H1 (cell line): ENCODE results near the gene HMX1.

ENCODE experiments used
- CTCF ChIP-seq, 3 experiments: IDR thresholded peaks; 1 replicate in 2 of 3; 2 replicates in 1 of 3; pipeline versions ENCODE4 v1.5.1 to v1.6.1; 2011; ENCODE audit warnings: low read length in 3 of 3, mild to moderate bottlenecking in 3 of 3, inconsistent platforms in 2 of 3, low read depth in 1 of 3, moderate library complexity in 1 of 3; ENCODE audit not compliant: insufficient read depth in 1 of 3; ENCODE audit errors: control extremely low read depth in 1 of 3
- EP300 ChIP-seq, 2 experiments: IDR thresholded peaks; 1 replicate in 1 of 2; 2 replicates in 1 of 2; pipeline ENCODE4 v1.6.1; 2011 to 2012; ENCODE audit warnings: low read depth in 2 of 2, low read length in 2 of 2, mild to moderate bottlenecking in 2 of 2, borderline replicate concordance in 1 of 2, inconsistent platforms in 1 of 2, moderate library complexity in 1 of 2
- KDM1A ChIP-seq: fragments of 200-600, 300-600 bp; sonication (generic); IDR thresholded peaks from 2 replicates; pipeline ENCODE4 v1.7.1; 2016; ENCODE audit warnings: mild to moderate bottlenecking, low read length, borderline replicate concordance
- RFX5 ChIP-seq: IDR thresholded peaks from 2 replicates; pipeline ENCODE4 v1.6.1; 2011; ENCODE audit warnings: low read depth, low read length, improper control_type of control experiment, borderline replicate concordance
- TF ChIP-seq, protein P1 (sequence below): IDR thresholded peaks from 2 replicates; pipeline ENCODE4 v1.6.1; 2012; ENCODE audit warnings: low read length, inconsistent platforms
- TF ChIP-seq, protein P2 (sequence below): IDR thresholded peaks from 2 replicates; pipeline ENCODE4 v1.6.1; 2011; ENCODE audit warnings: low read depth, mild to moderate bottlenecking, low read length; ENCODE audit not compliant: insufficient read depth

GRCh38 chr4:8862800-8863685 is 8.6 kb downstream of the HMX1 start:
- no peak for TF ChIP-seq KDM1A
- TF ChIP-seq, protein P1, sequence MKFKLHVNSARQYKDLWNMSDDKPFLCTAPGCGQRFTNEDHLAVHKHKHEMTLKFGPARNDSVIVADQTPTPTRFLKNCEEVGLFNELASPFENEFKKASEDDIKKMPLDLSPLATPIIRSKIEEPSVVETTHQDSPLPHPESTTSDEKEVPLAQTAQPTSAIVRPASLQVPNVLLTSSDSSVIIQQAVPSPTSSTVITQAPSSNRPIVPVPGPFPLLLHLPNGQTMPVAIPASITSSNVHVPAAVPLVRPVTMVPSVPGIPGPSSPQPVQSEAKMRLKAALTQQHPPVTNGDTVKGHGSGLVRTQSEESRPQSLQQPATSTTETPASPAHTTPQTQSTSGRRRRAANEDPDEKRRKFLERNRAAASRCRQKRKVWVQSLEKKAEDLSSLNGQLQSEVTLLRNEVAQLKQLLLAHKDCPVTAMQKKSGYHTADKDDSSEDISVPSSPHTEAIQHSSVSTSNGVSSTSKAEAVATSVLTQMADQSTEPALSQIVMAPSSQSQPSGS, result no peak
- TF ChIP-seq RFX5, result no peak
- TF ChIP-seq, protein P2, sequence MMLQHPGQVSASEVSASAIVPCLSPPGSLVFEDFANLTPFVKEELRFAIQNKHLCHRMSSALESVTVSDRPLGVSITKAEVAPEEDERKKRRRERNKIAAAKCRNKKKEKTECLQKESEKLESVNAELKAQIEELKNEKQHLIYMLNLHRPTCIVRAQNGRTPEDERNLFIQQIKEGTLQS, result no peak
- TF ChIP-seq CTCF (IDR thresholded peaks at IDR 0.05; ENCODE audit: control extremely low read depth in 1 of 3, insufficient read depth in 1 of 3, low read depth in 1 of 3, low read length in 3 of 3), result no peak
- no peak for TF ChIP-seq EP300 (IDR thresholded peaks at IDR 0.05; ENCODE audit: borderline replicate concordance in 1 of 2, low read depth in 2 of 2, low read length in 2 of 2)
